ENCODE measurements around the gene RFK. TPM values are rescaled to one million over a fixed set of nuclear protein-coding genes. Genes with fewer than 3 reads are reported as not detected.

RFK gene
- polyA plus RNA-seq, 1 donor (not counting 4 experiments of a cell fraction or from before 2014, with no cell fraction given) = 30.1 TPM

DNA sequence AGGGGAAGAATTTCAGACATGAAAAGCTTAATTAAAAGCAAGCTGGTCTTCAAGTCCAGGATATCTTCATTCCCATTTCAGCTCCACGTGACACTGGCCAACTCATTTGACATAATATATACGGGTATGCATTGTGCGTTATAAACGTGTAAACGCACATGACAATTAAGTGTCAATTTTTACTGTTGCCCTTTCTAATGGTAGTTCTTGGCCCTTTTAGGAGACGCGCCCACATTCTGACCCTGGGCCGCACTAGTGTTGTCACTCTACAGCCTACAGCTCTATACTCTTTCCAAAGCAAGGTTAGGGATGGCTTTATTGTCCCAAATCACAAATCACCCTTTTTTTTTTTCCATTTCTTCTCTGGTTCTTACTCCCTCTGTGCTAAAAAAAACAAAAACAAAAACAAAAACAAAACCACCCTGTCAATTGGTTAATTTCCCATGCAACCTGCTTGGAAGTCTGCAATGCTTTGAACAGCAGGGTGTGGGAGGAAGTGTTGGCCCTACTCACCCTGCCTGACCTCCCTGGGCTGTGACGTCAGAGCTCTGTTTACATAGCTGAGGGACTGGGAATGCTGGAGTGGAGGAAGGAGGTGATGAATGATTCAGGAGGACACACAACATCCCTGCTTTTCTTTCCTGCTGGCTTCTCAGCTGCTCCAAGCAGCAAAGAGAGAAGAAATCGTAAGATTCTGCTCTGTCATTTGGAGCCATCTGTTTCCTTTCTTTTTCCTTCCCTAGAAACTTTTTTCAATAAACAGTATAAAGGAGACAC, 19.3 kb downstream of the RFK start:
- H3K36me3 ChIP-seq (ENCODE audit: control insufficient read depth in 2 of 2, extremely low read depth in 1 of 2, insufficient read depth in 2 of 2, low read length in 2 of 2) = no peaks in the 10 kb centered on the region
- H3K4me1 ChIP-seq (ENCODE audit: control insufficient read depth, extremely low read depth, insufficient read depth, low read length) = peaks cover 19% of the 10 kb centered on the region
- H3K27ac ChIP-seq (ENCODE audit: control insufficient read depth, insufficient read depth, low read length) = no peak overlapping the region
- DNase-seq (ENCODE audit: low read depth, low spot score) = no peak
- H3K9ac ChIP-seq (ENCODE audit: control insufficient read depth, extremely low read depth, insufficient read depth, low read length) = no peak overlapping the region
- no peaks in the 10 kb centered on the region for H3K27me3 ChIP-seq (ENCODE audit: control insufficient read depth, extremely low read depth, insufficient read depth, low read length)
- H3K9me1 ChIP-seq (ENCODE audit: control insufficient read depth, extremely low read depth, insufficient read depth, low read length) = peaks cover 2% of the 10 kb centered on the region
- H2AFZ ChIP-seq (ENCODE audit: control insufficient read depth, low read length) = no peak overlapping the region
- H4K20me1 ChIP-seq (ENCODE audit: control insufficient read depth, extremely low read depth, insufficient read depth, low read length) = no peaks in the 10 kb centered on the region
- dilution Hi-C loops (cut with MboI; ENCODE audit: extremely low pct_ligation_motif_present, low sequenced_read_pairs) = no loop called here
- H3K4me2 ChIP-seq (ENCODE audit: control insufficient read depth, extremely low read depth, insufficient read depth, low read depth, low read length) = no peak overlapping the region
- H3K9me3 ChIP-seq (ENCODE audit: control insufficient read depth, low read depth, low read length) = no peaks in the 10 kb centered on the region
- no peaks in the 10 kb centered on the region for H3K79me2 ChIP-seq (ENCODE audit: control insufficient read depth, insufficient read depth, low read length)
- FAIRE-seq = no peak
- TF ChIP-seq, protein P1, sequence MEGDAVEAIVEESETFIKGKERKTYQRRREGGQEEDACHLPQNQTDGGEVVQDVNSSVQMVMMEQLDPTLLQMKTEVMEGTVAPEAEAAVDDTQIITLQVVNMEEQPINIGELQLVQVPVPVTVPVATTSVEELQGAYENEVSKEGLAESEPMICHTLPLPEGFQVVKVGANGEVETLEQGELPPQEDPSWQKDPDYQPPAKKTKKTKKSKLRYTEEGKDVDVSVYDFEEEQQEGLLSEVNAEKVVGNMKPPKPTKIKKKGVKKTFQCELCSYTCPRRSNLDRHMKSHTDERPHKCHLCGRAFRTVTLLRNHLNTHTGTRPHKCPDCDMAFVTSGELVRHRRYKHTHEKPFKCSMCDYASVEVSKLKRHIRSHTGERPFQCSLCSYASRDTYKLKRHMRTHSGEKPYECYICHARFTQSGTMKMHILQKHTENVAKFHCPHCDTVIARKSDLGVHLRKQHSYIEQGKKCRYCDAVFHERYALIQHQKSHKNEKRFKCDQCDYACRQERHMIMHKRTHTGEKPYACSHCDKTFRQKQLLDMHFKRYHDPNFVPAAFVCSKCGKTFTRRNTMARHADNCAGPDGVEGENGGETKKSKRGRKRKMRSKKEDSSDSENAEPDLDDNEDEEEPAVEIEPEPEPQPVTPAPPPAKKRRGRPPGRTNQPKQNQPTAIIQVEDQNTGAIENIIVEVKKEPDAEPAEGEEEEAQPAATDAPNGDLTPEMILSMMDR (optimal IDR thresholded peaks at IDR 0.05 in 1 of 3, IDR thresholded peaks at IDR 0.05 in 1 of 3, conservative IDR thresholded peaks at IDR 0.05 in 1 of 3; ENCODE audit: extremely low read depth in 1 of 3, insufficient read depth in 2 of 3, low read length in 3 of 3) = no peak
- no peak for TF ChIP-seq EZH2 (IDR thresholded peaks at IDR 0.05; ENCODE audit: low read length)
- no peak overlapping the region for H3K4me3 ChIP-seq (ENCODE audit: control insufficient read depth in 2 of 3, extremely low read depth in 1 of 3, insufficient read depth in 2 of 3, low read depth in 1 of 3, low read length in 3 of 3)

DNA sequence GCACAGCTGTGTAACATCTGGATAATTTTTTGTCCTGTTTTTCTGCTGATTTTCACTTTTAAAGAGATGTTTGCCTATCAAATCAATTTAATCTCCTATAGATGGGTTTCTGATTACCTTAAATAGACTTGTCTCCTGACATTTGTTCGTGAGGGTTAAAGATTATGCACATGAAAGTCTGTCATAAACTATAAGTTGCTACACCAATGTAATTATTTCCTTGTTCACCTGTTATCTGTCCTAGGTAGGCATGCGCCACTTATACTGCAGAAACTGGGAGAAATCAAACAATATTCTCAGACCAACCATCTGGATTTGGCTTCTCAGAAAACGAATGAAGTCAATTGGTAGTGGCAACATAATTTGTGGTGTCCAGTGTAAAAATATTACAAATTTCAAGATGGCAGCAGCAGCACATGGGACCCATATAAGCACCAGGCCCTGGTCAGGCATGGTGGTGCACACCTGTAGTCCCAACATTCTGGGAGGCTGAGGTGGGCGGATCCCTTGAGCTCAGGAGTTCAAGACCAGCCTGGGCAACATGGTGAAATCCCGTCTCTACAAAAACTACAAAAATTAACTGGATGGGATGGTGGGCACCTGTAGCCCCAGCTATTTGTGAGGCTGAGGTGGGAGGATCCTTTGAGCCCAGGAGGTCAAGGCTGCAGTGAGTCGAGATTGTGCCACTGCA, 20.3 kb downstream of the RFK start:
- H3K4me1 ChIP-seq (ENCODE audit: control insufficient read depth, extremely low read depth, insufficient read depth, low read length) = peaks cover 9% of the 10 kb centered on the region
- TF ChIP-seq, protein P1 (optimal IDR thresholded peaks at IDR 0.05 in 1 of 3, IDR thresholded peaks at IDR 0.05 in 1 of 3, conservative IDR thresholded peaks at IDR 0.05 in 1 of 3; ENCODE audit: extremely low read depth in 1 of 3, insufficient read depth in 2 of 3, low read length in 3 of 3) = no peak
- no peak for TF ChIP-seq EZH2 (IDR thresholded peaks at IDR 0.05; ENCODE audit: low read length)
- no peak overlapping the region for H3K4me2 ChIP-seq (ENCODE audit: control insufficient read depth, extremely low read depth, insufficient read depth, low read depth, low read length)
- FAIRE-seq (no peak), DNase-seq (ENCODE audit: low read depth, low spot score) (no peak)
- dilution Hi-C loops (cut with MboI; ENCODE audit: extremely low pct_ligation_motif_present, low sequenced_read_pairs) = no loop called here
- H4K20me1 ChIP-seq (ENCODE audit: control insufficient read depth, extremely low read depth, insufficient read depth, low read length) = no peaks in the 10 kb centered on the region
- H3K27ac ChIP-seq (ENCODE audit: control insufficient read depth, insufficient read depth, low read length) = no peak overlapping the region
- no peaks in the 10 kb centered on the region for H3K9me3 ChIP-seq (ENCODE audit: control insufficient read depth, low read depth, low read length)
- H3K36me3 ChIP-seq (ENCODE audit: control insufficient read depth in 2 of 2, extremely low read depth in 1 of 2, insufficient read depth in 2 of 2, low read length in 2 of 2) = no peaks in the 10 kb centered on the region
- H3K79me2 ChIP-seq (ENCODE audit: control insufficient read depth, insufficient read depth, low read length) = no peaks in the 10 kb centered on the region
- H3K4me3 ChIP-seq (ENCODE audit: control insufficient read depth in 2 of 3, extremely low read depth in 1 of 3, insufficient read depth in 2 of 3, low read depth in 1 of 3, low read length in 3 of 3) = no peak overlapping the region
- H2AFZ ChIP-seq (ENCODE audit: control insufficient read depth, low read length) = no peak overlapping the region
- H3K27me3 ChIP-seq (ENCODE audit: control insufficient read depth, extremely low read depth, insufficient read depth, low read length) = no peaks in the 10 kb centered on the region
- H3K9me1 ChIP-seq (ENCODE audit: control insufficient read depth, extremely low read depth, insufficient read depth, low read length) = peaks cover 2% of the 10 kb centered on the region
- no peak overlapping the region for H3K9ac ChIP-seq (ENCODE audit: control insufficient read depth, extremely low read depth, insufficient read depth, low read length)
